GM12878 (cell line): Measurements from ENCODE around the gene FHIP1B. TPM values are rescaled to one million over a fixed set of nuclear protein-coding genes. Genes with fewer than 3 reads are reported as not detected.

Experiments
- BRCA1 ChIP-seq: IDR thresholded peaks from 2 replicates; pipeline ENCODE4 v1.6.1; 2011; ENCODE audit warnings: low read depth, low read length, improper control_type of control experiment
- E4F1 ChIP-seq: fragments of 450-650 bp; IDR thresholded peaks from 2 replicates; pipeline ENCODE4 v1.6.1; 2018; ENCODE audit warnings: borderline replicate concordance, mild to moderate bottlenecking; ENCODE audit not compliant: partially characterized antibody
- EGR1 ChIP-seq, 2 experiments: IDR thresholded peaks; 1 replicate in 1 of 2; 2 replicates in 1 of 2; pipeline ENCODE4 v1.6.1; 2011 to 2012; ENCODE audit warnings: low read depth in 2 of 2, low read length in 2 of 2, borderline replicate concordance in 1 of 2, mild to moderate bottlenecking in 1 of 2, moderate library complexity in 1 of 2
- IRF3 ChIP-seq: fragments of 450-650 bp; IDR thresholded peaks from 2 replicates; pipeline ENCODE4 v1.6.1; 2014; ENCODE audit warnings: mild to moderate bottlenecking
- REST ChIP-seq: IDR thresholded peaks from 2 replicates; pipeline ENCODE4 v1.6.1; 2012; ENCODE audit warnings: mild to moderate bottlenecking, low read depth, low read length
- STAT1 ChIP-seq: fragments of 450-650 bp; conservative IDR thresholded peaks from 2 replicates; pipeline ENCODE4 v1.6.1; 2014; ENCODE audit warnings: antibody characterized with exemption, mild to moderate bottlenecking
- polyA plus RNA-seq, 11 experiments: library from polyadenylated mRNA; depleted of rRNA in 4 of 11; unstranded in 6 of 11; stranded (reverse) in 5 of 11; fragments of >200 nt; fragmentation: Nextera tagmentation in 4 of 11; fragmentation: Illumina TruSeq in 1 of 11; extraction: Ambion mirVana in 4 of 11; extraction: Trizol in 1 of 11; gene quantifications; 1 replicate in 1 of 11; 2 replicates in 10 of 11; pipeline versions ENCODE4 v1.2.1 to v1.2.3, GENCODE V29; 2011 to 2016; ENCODE audit warnings: inconsistent platforms in 2 of 11, missing spikeins in 2 of 11, low read depth in 1 of 11
- total RNA-seq, 4 experiments: library from RNA; depleted of rRNA in 3 of 4; stranded (reverse); fragments of >200 nt in 3 of 4; fragmentation: Illumina TruSeq in 1 of 4; extraction: Trizol in 1 of 4; gene quantifications; 2 replicates each; pipeline versions ENCODE4 v1.2.1 to v1.2.3, GENCODE V29; 2013 to 2021

FHIP1B gene
- total and polyA plus RNA-seq, 10 of the 15 experiments (the other 5 are each of a cell fraction or from before 2014, with no cell fraction given), result 0.90 to 28.1 (median 11.1) TPM

GRCh38 chr11:6206456-6207180 lies 27.8 kb downstream of the FHIP1B start (continued):
- no peak for TF ChIP-seq REST
- TF ChIP-seq STAT1, result no peak
- TF ChIP-seq EGR1 (IDR thresholded peaks at IDR 0.05; ENCODE audit: borderline replicate concordance in 1 of 2, low read depth in 2 of 2, low read length in 2 of 2), result no peak
- no peak for TF ChIP-seq IRF3
- no peak for TF ChIP-seq BRCA1
- TF ChIP-seq E4F1, result no peak
